Measurements from ENCODE around the gene TSPAN18. TPM values are rescaled to one million over a fixed set of nuclear protein-coding genes. Genes with fewer than 3 reads are reported as not detected.

The TSPAN18 gene
- total and polyA plus RNA-seq, 2 of the 4 experiments (the other 2 are of a cell fraction), result 0.36 to 1.1 TPM

DNA sequence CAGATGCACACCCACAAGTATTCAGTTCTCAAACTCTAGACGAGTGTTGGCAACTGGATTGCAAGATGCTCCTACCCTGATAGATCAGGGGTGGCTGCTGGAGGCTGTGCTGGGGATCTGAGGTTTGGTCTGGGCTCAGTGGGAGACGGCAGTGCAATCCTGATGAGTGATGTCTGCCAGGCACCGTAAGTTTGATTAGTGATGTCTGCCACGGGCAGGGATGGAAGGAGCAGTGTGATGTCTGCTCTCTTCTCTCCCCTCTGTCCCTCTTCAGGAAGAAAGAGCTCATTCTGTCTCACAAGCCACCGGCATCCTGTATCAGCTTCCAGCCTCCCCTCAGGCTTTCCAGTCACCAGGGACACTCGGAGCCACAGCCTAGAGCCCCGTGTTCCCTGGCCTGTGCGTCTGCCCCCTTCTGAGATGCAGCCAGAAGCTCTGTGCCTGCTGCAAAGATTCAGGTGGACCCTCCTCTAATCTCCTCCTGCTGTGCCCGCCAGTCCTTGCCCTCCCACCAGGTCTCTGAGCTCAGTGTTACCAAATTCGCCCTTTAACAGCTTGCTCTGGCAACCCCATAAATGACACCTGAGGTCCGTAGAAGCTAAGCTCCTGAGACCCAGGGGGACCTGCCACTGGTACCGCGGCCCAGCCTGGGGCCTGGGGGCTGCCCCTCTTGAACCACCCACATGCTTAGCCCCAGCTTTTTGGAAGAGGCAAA lies 204.0 kb downstream of the TSPAN18 start (continued):
- no peak for TF ChIP-seq RCOR1 (IDR thresholded peaks at IDR 0.05; ENCODE audit: insufficient replicate concordance, low read length)

DNA sequence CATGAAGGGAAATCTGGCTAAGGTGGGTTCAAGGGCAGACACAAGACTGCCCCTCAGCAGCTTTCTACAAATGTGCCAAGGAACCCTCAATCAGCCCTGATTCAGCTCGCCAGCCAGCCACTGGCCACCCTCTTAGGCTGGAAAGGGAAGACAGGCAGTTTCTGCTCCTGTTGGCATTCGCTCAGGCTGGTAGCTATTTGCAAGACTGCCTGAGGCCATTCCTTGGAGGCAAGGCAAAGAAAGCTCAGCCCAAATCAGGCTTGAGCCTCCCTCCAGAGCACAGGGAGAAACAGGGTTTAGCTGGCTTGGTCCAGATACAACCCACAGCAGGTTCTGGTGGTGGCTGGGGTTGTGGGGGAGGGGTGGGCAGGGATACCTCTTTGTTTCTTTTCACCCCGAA lies 204.7 kb downstream of the TSPAN18 start:
- no peak overlapping the region for H2BK5ac ChIP-seq (ENCODE audit: low read depth, low read length, poor library complexity, severe bottlenecking)
- H4K91ac ChIP-seq (ENCODE audit: insufficient read depth, low read depth, low read length), result no peak overlapping the region
- H2BK120ac ChIP-seq (ENCODE audit: low read depth, low read length), result no peak overlapping the region
- H3K27me3 ChIP-seq (ENCODE audit: control insufficient read depth, insufficient read depth, low read length), result no peaks in the 10 kb centered on the region
- TF ChIP-seq, protein P1, sequence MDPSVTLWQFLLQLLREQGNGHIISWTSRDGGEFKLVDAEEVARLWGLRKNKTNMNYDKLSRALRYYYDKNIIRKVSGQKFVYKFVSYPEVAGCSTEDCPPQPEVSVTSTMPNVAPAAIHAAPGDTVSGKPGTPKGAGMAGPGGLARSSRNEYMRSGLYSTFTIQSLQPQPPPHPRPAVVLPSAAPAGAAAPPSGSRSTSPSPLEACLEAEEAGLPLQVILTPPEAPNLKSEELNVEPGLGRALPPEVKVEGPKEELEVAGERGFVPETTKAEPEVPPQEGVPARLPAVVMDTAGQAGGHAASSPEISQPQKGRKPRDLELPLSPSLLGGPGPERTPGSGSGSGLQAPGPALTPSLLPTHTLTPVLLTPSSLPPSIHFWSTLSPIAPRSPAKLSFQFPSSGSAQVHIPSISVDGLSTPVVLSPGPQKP (IDR thresholded peaks at IDR 0.05; ENCODE audit: borderline replicate concordance, low read depth, low read length), result no peak
- TF ChIP-seq MAFK (IDR thresholded peaks at IDR 0.05; ENCODE audit: low read depth, low read length) (no peak), RCOR1 (IDR thresholded peaks at IDR 0.05; ENCODE audit: insufficient replicate concordance, low read length) (no peak), MXI1 (IDR thresholded peaks at IDR 0.05; ENCODE audit: borderline replicate concordance, low read depth, low read length) (no peak), CEBPB (IDR thresholded peaks at IDR 0.05; ENCODE audit: low read depth, low read length) (no peak), RAD21 (IDR thresholded peaks at IDR 0.05; ENCODE audit: low read length) (no peak), FOS (IDR thresholded peaks at IDR 0.05; ENCODE audit: low read depth, low read length) (no peak), CTCF (conservative IDR thresholded peaks at IDR 0.05; ENCODE audit: low read depth, low read length) (no peak), BHLHE40 (IDR thresholded peaks at IDR 0.05; ENCODE audit: low read depth, low read length) (no peak), MAZ (IDR thresholded peaks at IDR 0.05; ENCODE audit: borderline replicate concordance, low read depth, low read length) (no peak), POLR2A (IDR thresholded peaks at IDR 0.05; ENCODE audit: low read depth, low read length) (no peak), SMC3 (IDR thresholded peaks at IDR 0.05; ENCODE audit: low read depth, low read length) (no peak)
- TF ChIP-seq, protein P2, sequence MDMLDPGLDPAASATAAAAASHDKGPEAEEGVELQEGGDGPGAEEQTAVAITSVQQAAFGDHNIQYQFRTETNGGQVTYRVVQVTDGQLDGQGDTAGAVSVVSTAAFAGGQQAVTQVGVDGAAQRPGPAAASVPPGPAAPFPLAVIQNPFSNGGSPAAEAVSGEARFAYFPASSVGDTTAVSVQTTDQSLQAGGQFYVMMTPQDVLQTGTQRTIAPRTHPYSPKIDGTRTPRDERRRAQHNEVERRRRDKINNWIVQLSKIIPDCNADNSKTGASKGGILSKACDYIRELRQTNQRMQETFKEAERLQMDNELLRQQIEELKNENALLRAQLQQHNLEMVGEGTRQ (IDR thresholded peaks at IDR 0.05; ENCODE audit: low read depth, low read length), result no peak
- WGBS, 2 experiments (ENCODE audit: extremely low coverage in 2 of 2, insufficient read length in 1 of 2), result no CpG with 5 or more reads among the region's 3 CpGs
- H4K20me1 ChIP-seq (ENCODE audit: insufficient read depth, low read length), result peaks cover 4% of the 10 kb centered on the region; the same call in 1 of the 2 replicates
- DNase-seq (no peak), ATAC-seq (ENCODE audit: low read depth) (no peak)
- no peak overlapping the region for H3K4me3 ChIP-seq (ENCODE audit: insufficient read depth, low read depth, low read length)
- H3K4me2 ChIP-seq (ENCODE audit: low read depth, low read length), result no peak overlapping the region
- H3K9me3 ChIP-seq (ENCODE audit: control insufficient read depth, insufficient read depth, low read length), result no peaks in the 10 kb centered on the region
- no peaks in the 10 kb centered on the region for H3K79me1 ChIP-seq (ENCODE audit: low read depth in 1 of 2, low read length in 2 of 2)
- H2BK20ac ChIP-seq (ENCODE audit: low read depth, low read length), result no peak overlapping the region
- H3K9me1 ChIP-seq (ENCODE audit: insufficient read depth, low read length), result no peaks in the 10 kb centered on the region
- dilution Hi-C loops (cut with HindIII; ENCODE audit: low sequenced_read_pairs, unreplicated experiment) (no loop called here), in situ Hi-C loops (cut with MboI; ENCODE audit: low sequenced_read_pairs) (loop anchor here (10.0 kb wide), 1 partner anchor 363 kb away; no protein-coding TSS in a partner anchor), intact Hi-C loops (cut with micrococcal nuclease) (no loop called here)
- CTCF ChIA-PET, result interaction anchor here (0.9 to 1.7 kb wide), 3 partner anchors 171 to 174 kb away, joined by 4 to 10 read pairs (median 4); no protein-coding TSS in a partner anchor
- H3K18ac ChIP-seq (ENCODE audit: low read depth, low read length), result no peak overlapping the region
- H3K56ac ChIP-seq (ENCODE audit: extremely low read depth, insufficient read depth, low read length), result no peak overlapping the region
- BruUV-seq (replicated peaks), result no TSS peak
- H3K23ac ChIP-seq (ENCODE audit: low read depth, low read length), result no peak overlapping the region
- no peak overlapping the region for H2AK9ac ChIP-seq (replicated peaks; ENCODE audit: low read depth, low read length, poor library complexity)
- H3K4me1 ChIP-seq (ENCODE audit: control insufficient read depth, insufficient read depth, low read length), result no peaks in the 10 kb centered on the region
- no peak overlapping the region for H4K5ac ChIP-seq (ENCODE audit: low read depth, low read length)
- no peak overlapping the region for H3K14ac ChIP-seq (replicated peaks; ENCODE audit: low read depth, low read length)
- H3K4ac ChIP-seq (ENCODE audit: low read depth, low read length), result no peak overlapping the region
- H3K36me3 ChIP-seq (ENCODE audit: control insufficient read depth, insufficient read depth, low read length), result peaks cover 21% of the 10 kb centered on the region; the same call in 1 of the 2 replicates
- H3K9ac ChIP-seq (ENCODE audit: low read depth, low read length), result no peak overlapping the region
- POLR2A ChIA-PET (ENCODE audit: unreplicated experiment), result no interaction called here
- no peak overlapping the region for H3K27ac ChIP-seq (ENCODE audit: insufficient read depth, low read length)
- H2AFZ ChIP-seq (replicated peaks; ENCODE audit: low read length, poor library complexity), result no peak overlapping the region
- no peak overlapping the region for H4K8ac ChIP-seq (ENCODE audit: low read depth in 2 of 2, low read length in 2 of 2)
- no peak overlapping the region for H2BK15ac ChIP-seq (ENCODE audit: low read depth, low read length)
- no peak overlapping the region for H2AK5ac ChIP-seq (ENCODE audit: low read depth, low read length)

Data from IMR-90 (cell line).